Erythroblast (primary cell): ENCODE results near the gene TBX18.

Experiments used
- GATA1 ChIP-seq: IDR thresholded peaks from 2 replicates; pipeline ENCODE4 v1.6.1; 2011; ENCODE audit warnings: low read depth, mild to moderate bottlenecking, control low read depth, low read length, moderate library complexity
- POLR2A ChIP-seq: IDR thresholded peaks from 2 replicates; pipeline ENCODE4 v1.6.1; 2011; ENCODE audit warnings: mild to moderate bottlenecking, low read length

- TF ChIP-seq POLR2A (no peak), GATA1 (no peak)
Measured at GRCh38 chr6:84808491-84809061, 44.2 kb upstream of the TBX18 start.
